Measurements from ENCODE around the gene COX18. TPM values are rescaled to one million over a fixed set of nuclear protein-coding genes. Genes with fewer than 3 reads are reported as not detected.

COX18 gene
- total and polyA plus RNA-seq, 2 experiments from 2014 or later = 9.7 to 55.0 TPM

DNA sequence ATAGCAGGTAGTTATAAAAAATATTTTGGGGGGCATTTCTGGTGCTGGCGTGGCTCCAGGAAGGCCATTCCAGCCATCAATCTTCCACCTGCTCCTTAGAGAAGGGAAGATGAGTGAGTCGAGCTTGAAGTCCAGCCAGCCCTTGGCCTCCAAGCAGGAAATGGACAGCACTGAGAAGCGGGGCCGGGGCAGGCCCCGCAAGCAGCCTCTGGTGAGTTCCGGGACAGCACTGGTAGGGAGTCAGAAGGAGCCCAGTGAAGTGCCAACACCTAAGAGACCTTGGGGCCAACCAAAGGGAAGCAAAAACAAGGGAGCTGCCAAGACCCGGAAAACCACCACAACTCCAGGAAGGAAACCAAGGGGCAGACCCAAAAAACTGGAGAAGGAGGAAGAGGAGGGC is 29.2 kb upstream of the COX18 start:
- TF ChIP-seq, protein P1, sequence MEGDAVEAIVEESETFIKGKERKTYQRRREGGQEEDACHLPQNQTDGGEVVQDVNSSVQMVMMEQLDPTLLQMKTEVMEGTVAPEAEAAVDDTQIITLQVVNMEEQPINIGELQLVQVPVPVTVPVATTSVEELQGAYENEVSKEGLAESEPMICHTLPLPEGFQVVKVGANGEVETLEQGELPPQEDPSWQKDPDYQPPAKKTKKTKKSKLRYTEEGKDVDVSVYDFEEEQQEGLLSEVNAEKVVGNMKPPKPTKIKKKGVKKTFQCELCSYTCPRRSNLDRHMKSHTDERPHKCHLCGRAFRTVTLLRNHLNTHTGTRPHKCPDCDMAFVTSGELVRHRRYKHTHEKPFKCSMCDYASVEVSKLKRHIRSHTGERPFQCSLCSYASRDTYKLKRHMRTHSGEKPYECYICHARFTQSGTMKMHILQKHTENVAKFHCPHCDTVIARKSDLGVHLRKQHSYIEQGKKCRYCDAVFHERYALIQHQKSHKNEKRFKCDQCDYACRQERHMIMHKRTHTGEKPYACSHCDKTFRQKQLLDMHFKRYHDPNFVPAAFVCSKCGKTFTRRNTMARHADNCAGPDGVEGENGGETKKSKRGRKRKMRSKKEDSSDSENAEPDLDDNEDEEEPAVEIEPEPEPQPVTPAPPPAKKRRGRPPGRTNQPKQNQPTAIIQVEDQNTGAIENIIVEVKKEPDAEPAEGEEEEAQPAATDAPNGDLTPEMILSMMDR (IDR thresholded peaks at IDR 0.05; ENCODE audit: low read depth, low read length) = no peak
- Histone ChIP-seq H3K9me3 (ENCODE audit: low read depth) (no peaks in the 10 kb centered on the region), H3K27me3 (no peaks in the 10 kb centered on the region), H3K4me1 (ENCODE audit: low read depth) (peaks cover 2% of the 10 kb centered on the region), H3K36me3 (peaks cover 64% of the 10 kb centered on the region), H3K27ac (peak overlapping the region; percentile 10), H3K4me3 (no peak overlapping the region)
- DNase-seq (ENCODE audit: low read depth in 1 of 2, low spot score in 1 of 2) = no peak

DNA sequence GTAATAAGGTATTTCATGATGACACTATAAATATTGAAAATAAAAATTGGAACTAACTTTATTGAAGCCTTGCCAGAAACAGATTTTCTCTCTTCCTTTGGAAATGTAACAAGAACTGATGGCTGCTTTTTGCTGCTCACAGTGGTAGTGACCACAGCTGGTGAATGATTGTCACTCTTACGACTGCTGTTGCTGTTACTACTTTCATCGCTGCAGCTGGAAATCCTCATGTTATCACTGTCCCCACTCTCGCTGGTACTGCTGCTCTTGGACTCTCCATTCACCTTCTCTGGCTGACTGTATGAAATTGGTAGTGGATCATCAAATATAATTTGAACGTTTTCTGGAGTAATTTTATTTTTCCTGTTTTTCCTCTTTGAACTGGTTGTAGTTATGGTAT is 28.5 kb upstream of the COX18 start:
- H3K36me3 ChIP-seq = peaks cover 67% of the 10 kb centered on the region
- H3K9me3 ChIP-seq (ENCODE audit: low read depth) = no peaks in the 10 kb centered on the region
- TF ChIP-seq, protein P1 (IDR thresholded peaks at IDR 0.05; ENCODE audit: low read depth, low read length) = no peak

DNA sequence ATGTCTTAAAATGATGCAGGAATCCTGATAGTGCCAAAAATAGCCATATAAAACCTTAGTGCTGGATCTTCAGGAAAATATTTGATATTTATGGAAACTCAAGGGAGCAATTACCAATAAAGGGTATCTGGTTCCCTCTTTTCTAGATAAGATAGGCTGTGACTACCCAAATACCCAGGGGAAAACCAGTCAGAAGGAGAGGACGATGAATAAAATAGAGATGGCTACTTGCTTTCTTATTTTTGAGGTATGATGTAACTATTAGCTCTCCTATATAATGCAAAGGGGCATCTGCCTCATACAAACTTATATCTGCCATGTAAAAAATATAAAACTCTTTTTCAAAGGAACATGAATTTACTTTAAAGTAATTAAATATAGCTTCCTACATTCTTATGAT is 23.4 kb upstream of the COX18 start:
- no peaks in the 10 kb centered on the region for H3K27me3 ChIP-seq
- H3K27ac ChIP-seq = peak overlapping the region; percentile 22
- H3K9me3 ChIP-seq (ENCODE audit: low read depth) = no peaks in the 10 kb centered on the region
- no peaks in the 10 kb centered on the region for H3K4me1 ChIP-seq (ENCODE audit: low read depth)
- no peak overlapping the region for H3K4me3 ChIP-seq
- H3K36me3 ChIP-seq = peaks cover 70% of the 10 kb centered on the region
- DNase-seq (ENCODE audit: low read depth in 1 of 2, low spot score in 1 of 2) = no peak
- TF ChIP-seq, protein P1 (IDR thresholded peaks at IDR 0.05; ENCODE audit: low read depth, low read length) = no peak

More for the DNA sequence above, 28.5 kb upstream of the COX18 start:
- no peak for DNase-seq (ENCODE audit: low read depth in 1 of 2, low spot score in 1 of 2)
- H3K27me3 ChIP-seq = no peaks in the 10 kb centered on the region
- no peaks in the 10 kb centered on the region for H3K4me1 ChIP-seq (ENCODE audit: low read depth)
- no peak overlapping the region for H3K4me3 ChIP-seq
- H3K27ac ChIP-seq = no peak overlapping the region

DNA sequence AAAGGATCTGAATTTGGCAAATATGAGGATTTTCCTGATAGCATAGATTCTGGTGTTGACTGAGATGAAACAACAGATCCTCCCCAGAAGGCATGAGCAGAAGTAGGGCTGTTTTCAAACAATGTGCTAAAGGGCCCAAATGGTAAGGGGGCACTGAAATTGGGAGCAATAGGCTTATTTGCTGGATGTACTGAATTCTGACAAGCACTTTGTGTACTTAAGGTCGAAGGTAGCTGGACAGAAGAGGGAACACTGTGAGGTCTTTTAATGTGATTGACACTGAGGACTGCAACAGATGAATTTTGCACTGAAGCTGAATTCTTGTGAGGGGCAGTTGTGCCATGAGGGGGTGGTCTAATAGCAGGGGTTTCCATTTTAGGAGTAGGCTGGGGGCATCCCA is 21.2 kb upstream of the COX18 start:
- DNase-seq (ENCODE audit: low read depth in 1 of 2, low spot score in 1 of 2) = no peak
- Histone ChIP-seq H3K4me3 (no peak overlapping the region), H3K36me3 (peaks cover 53% of the 10 kb centered on the region), H3K4me1 (ENCODE audit: low read depth) (no peaks in the 10 kb centered on the region), H3K27me3 (no peaks in the 10 kb centered on the region), H3K9me3 (ENCODE audit: low read depth) (no peaks in the 10 kb centered on the region), H3K27ac (peak overlapping the region; percentile 64)
- TF ChIP-seq, protein P1 (IDR thresholded peaks at IDR 0.05; ENCODE audit: low read depth, low read length) = no peak

DNA sequence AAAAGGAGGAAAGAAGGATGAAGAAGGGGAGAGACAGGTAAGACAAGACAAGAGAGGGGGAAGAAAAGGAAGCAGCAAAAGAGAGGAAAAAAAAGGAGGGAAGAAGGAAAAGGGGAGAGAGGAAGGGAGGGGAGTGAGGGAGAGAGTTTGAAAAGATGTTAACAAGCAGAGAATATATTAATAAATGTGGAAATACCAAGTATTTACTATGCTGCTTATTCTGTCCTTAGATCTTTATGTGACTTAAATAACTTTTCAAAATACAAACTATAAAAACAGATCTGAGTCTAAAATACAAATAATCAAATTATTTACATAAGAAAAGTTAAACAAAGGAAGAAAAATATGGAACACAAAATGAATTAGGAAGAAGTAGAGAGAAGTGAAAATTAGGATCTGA is 18.4 kb upstream of the COX18 start:
- no peaks in the 10 kb centered on the region for H3K9me3 ChIP-seq (ENCODE audit: low read depth)
- peaks cover 58% of the 10 kb centered on the region for H3K36me3 ChIP-seq
- TF ChIP-seq, protein P1 (IDR thresholded peaks at IDR 0.05; ENCODE audit: low read depth, low read length) = no peak
- DNase-seq (ENCODE audit: low read depth in 1 of 2, low spot score in 1 of 2) = no peak
- no peaks in the 10 kb centered on the region for H3K27me3 ChIP-seq
- H3K27ac ChIP-seq = no peak overlapping the region
- no peaks in the 10 kb centered on the region for H3K4me1 ChIP-seq (ENCODE audit: low read depth)
- H3K4me3 ChIP-seq = no peak overlapping the region
